Skin epidermis (tissue), 12 donors: ENCODE results near the gene FLT3LG.

ENCODE experiments used
- H3K27ac ChIP-seq, 21 experiments: fragments of 200-600 bp; sonication (generic) in 11 of 21; one replicate each; pipeline ENCODE4 v1.5.0; 2020; ENCODE audit warnings: mild to moderate bottlenecking in 3 of 21, inconsistent platforms in 2 of 21, moderate library complexity in 2 of 21
- H3K4me3 ChIP-seq, 7 experiments: fragments of 200-600 bp; sonication (generic) in 2 of 7; one replicate each; pipeline ENCODE4 v1.5.0; 2020; ENCODE audit warnings: inconsistent platforms in 2 of 7, mild to moderate bottlenecking in 2 of 7, moderate library complexity in 1 of 7

FLT3LG gene

GRCh38 chr19:49499030-49499670 is 25.1 kb downstream of the FLT3LG start:
- H3K27ac ChIP-seq: peak overlapping the region in 19 of 21 experiments; percentile 72 to 98 (median 83)
- peak overlapping the region; percentile 24 to 43 (median 28) for H3K4me3 ChIP-seq

GRCh38 chr19:49502866-49503581 is 29.0 kb downstream of the FLT3LG start:
- H3K27ac ChIP-seq: peak overlapping the region in 5 of 21 experiments; percentile 3 to 91 (median 44)
- H3K4me3 ChIP-seq: no peak overlapping the region

GRCh38 chr19:49503582-49503962 is 29.6 kb downstream of the FLT3LG start:
- Histone ChIP-seq H3K4me3 (no peak overlapping the region), H3K27ac (peak overlapping the region in 3 of 21 experiments; percentile 19 to 63 (median 44))

GRCh38 chr19:49506575-49507105 is 32.6 kb downstream of the FLT3LG start:
- Histone ChIP-seq H3K27ac (no peak overlapping the region), H3K4me3 (no peak overlapping the region)

- H3K27ac ChIP-seq: no peak overlapping the region
- no peak overlapping the region for H3K4me3 ChIP-seq
Observed at GRCh38 chr19:49507803-49508494, 33.9 kb downstream of the FLT3LG start.

GRCh38 chr19:49512970-49513745 is 39.1 kb downstream of the FLT3LG start:
- Histone ChIP-seq H3K4me3 (peak overlapping the region; percentile 45 to 80 (median 64)), H3K27ac (peak overlapping the region; percentile 68 to 93 (median 88))

- Histone ChIP-seq H3K27ac (peak overlapping the region in 20 of 21 experiments; percentile 68 to 93 (median 88)), H3K4me3 (peak overlapping the region; percentile 45 to 80 (median 64))
Observed at GRCh38 chr19:49513746-49514118, 39.7 kb downstream of the FLT3LG start.

- Histone ChIP-seq H3K27ac (peak overlapping the region in 12 of 21 experiments; percentile 79 to 93 (median 88)), H3K4me3 (peak overlapping the region in 4 of 7 experiments; percentile 60 to 80 (median 72))
Observed at GRCh38 chr19:49514151-49514550, 40.1 kb downstream of the FLT3LG start.

- no peak overlapping the region for H3K4me3 ChIP-seq
Observed at GRCh38 chr19:49515767-49516166, 41.8 kb downstream of the FLT3LG start.

GRCh38 chr19:49518033-49518432 is 44.0 kb downstream of the FLT3LG start:
- no peak overlapping the region for H3K4me3 ChIP-seq
- H3K27ac ChIP-seq: no peak overlapping the region

More at GRCh38 chr19:49515767-49516166, 41.8 kb downstream of the FLT3LG start:
- H3K27ac ChIP-seq: peak overlapping the region in 9 of 21 experiments; percentile 3 to 48 (median 34)

GRCh38 chr19:49520705-49521319 is 46.8 kb downstream of the FLT3LG start:
- Histone ChIP-seq H3K4me3 (no peak overlapping the region), H3K27ac (peak overlapping the region in 2 of 21 experiments; percentile 6 to 43)

- Histone ChIP-seq H3K27ac (no peak overlapping the region), H3K4me3 (no peak overlapping the region)
Observed at GRCh38 chr19:49524812-49525455, 50.9 kb downstream of the FLT3LG start.

- Histone ChIP-seq H3K27ac (peak overlapping the region in 18 of 21 experiments; percentile 4 to 83 (median 62)), H3K4me3 (peak overlapping the region; percentile 23 to 45 (median 37))
Observed at GRCh38 chr19:49528211-49528771, 54.3 kb downstream of the FLT3LG start.

GRCh38 chr19:49530708-49531107 is 56.7 kb downstream of the FLT3LG start:
- Histone ChIP-seq H3K27ac (no peak overlapping the region), H3K4me3 (no peak overlapping the region)

GRCh38 chr19:49533551-49534488 is 59.8 kb downstream of the FLT3LG start:
- Histone ChIP-seq H3K4me3 (peak overlapping the region; percentile 30 to 64 (median 43)), H3K27ac (peak overlapping the region in 8 of 21 experiments; percentile 3 to 65 (median 24))

GRCh38 chr19:49534632-49535385 is 60.8 kb downstream of the FLT3LG start:
- H3K4me3 ChIP-seq: peak overlapping the region in 4 of 7 experiments; percentile 30 to 49 (median 33)
- H3K27ac ChIP-seq: peak overlapping the region in 2 of 21 experiments; percentile 22 to 25
